Activated CD4-positive, alpha-beta T cell treated with anti-CD3 and anti-CD28 coated beads, Interleukin-2, amount 50 U/mL, for 24 hours (primary cell): Measurements from ENCODE around the gene RIMBP2.

Source experiments
- DNase-seq, 2 donors: peaks; one replicate each; pipeline ENCODE4 v3.0.0-alpha.2; 2020; ENCODE audit warnings: low read depth in 1 of 2, low spot score in 1 of 2

RIMBP2 gene

DNA sequence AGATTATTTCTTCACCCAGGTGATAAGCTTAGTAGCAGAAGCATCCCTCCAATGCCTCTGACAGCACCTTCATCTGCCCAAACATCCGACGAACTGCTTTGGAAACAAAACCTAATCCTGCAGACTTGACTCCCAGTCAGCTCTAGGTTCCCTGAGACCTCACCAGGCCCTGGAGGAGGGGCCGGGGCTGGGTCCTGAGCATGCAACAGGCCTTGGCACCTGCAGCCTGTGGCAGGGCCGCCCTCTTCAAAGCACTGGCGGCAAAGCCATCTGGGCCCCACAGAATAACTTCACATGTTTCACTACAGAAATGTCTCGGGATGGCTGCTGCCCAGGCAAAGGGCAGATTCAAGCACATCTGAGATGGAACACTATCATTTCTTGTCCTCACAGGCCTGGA, 245.1 kb downstream of the RIMBP2 start:
- DNase-seq = no peak

DNA sequence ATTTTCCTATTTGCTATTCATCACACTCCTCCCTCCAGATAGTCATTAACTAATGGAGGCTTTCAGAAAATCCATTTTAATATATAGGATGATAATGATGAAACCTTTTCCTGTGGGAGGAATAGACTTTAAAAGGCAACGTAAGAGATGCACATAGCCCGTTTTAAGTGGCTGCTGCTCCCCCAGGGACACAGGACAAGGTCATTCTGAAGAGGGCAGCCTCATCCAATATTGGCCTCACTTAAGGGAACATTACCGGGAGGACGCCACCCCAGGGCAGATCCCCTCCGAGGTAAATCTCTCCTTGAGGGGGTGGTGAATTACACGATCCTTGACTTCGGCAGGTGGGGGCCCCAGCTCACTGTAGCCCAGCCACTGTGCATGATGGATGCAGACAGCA, 246.5 kb downstream of the RIMBP2 start:
- no peak for DNase-seq

- DNase-seq = no peak
Measured at GRCh38 chr12:130468700-130469245, 247.3 kb downstream of the RIMBP2 start.

DNA sequence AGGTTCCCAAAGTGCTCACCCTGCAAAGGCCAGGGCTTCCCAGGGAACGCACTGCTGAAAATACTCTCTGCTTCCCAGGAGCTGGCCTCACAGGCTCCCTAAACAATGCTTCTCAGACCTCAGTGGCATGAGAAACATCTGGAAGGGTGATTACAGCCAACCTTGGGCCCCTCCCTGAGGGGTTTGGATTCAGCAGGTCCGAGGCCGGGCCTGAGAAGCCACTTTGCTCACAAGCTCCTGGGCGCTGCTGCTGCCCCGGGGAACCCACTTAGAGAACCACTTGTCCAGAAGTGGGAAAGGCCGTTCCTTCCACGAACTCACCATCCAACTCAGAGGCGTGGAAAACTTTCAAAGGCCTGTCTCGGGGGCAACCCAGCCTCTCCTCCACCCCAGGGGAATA, 247.9 kb downstream of the RIMBP2 start:
- no peak for DNase-seq

DNA sequence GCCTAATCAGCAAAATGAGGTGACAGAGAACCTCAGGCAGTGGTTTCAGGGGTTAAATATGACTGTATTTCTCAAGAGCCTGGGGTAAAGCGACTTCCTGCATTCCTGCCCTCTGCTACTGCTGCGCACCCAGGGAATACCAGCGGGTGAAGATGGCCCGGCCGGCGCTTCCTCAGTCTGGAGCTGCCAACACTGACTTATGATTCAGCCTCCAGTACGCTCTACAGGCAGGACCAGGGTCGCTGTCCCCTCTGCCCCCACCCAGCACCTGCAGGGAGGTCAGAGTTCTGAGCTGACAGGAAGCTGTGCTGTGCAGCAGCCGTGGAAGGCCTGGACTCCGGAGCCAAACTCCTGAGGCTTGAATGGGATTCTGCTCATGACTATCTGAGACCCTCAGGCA, 250.5 kb downstream of the RIMBP2 start:
- DNase-seq = no peak

DNA sequence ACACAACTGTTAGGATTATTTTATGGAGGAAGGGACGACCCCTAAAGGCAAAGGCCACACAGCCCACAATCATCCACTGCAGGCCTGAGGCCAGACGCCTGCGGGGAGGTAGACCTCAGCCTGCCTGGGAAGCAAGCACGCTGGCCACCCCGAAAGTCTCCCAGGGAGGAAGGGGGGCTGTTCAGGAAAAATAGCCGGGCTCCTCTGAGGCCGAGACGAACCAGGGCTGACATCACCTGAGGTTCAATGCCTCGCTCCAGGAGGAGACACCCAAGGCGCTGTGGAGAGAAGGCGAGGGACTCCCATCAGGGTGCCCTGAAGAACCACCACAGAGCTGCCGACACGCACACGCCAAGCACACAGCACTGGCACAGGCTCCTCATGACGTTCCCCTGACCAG, 251.1 kb downstream of the RIMBP2 start:
- no peak for DNase-seq

- DNase-seq = no peak
Measured at GRCh38 chr12:130463818-130464670, 252.1 kb downstream of the RIMBP2 start.

GRCh38 chr12:130463275-130463658, 252.8 kb downstream of the RIMBP2 start:
- no peak for DNase-seq

DNA sequence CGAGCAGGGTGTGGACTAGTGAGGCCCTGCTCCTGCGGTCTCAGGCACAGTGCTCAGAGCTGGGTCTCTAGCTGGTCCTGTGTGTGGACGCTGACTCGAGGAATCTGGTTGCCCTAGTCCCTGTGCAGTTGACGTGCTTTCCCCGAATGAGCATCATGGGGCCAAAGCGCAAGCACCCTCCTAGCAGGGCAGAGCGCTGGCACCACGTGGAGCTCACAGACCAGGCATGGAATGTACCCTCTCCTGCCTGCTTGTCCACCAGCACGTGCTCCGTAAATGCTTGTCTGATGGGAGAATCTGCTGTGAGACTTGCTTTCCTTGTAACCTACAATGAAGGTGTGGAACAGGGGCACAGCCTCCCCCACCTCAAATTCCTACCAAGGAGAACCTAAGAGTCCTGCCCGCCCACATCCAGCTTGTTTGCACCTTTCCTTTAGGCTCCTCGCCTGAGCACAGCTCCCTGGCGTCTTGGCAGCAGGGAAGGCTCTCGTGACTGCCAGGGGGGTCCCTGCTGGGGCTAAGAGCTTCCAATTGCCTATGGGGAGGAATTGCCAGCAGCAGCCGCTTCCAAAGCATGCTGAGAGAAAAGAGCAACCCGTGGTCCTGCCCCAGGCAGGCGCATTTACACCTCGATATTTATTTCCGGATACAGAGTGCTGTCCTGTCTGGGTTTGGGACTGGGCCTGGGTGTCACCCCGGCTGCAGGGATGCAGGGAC, 253.4 kb downstream of the RIMBP2 start:
- no peak for DNase-seq

DNA sequence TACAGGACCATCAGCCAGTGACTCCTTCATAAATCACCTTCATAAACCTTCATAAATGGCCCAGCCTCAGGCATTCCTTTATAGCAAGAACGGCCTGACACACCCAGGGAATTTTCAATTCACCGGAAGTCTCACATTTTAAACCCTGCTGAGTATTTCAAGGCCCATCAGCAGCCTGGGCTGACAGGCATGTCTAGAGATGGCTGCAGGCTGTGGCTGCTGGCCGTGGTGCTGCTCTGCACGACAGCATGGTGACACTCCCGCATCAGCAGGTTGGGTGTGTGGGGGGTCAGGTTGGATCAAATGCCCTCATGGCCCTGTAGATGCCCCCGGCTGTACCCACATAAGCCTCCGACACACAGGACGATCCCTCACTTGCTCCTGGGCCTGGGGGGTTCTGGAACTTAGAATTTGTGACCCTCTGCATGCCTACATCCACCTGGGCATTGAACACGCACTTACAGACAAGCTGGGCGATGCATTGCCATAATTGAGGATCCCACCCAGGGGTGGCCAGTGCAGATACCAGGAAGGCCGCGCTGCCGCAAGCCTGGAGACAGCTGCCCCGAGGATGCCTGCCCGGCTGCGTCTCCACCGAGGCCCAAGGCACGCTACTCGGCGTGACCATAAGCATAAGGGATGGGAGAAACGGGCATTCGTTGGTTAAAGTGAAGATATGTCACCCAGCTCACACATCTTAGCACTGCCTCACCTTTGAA, 254.1 kb downstream of the RIMBP2 start:
- DNase-seq = no peak

DNA sequence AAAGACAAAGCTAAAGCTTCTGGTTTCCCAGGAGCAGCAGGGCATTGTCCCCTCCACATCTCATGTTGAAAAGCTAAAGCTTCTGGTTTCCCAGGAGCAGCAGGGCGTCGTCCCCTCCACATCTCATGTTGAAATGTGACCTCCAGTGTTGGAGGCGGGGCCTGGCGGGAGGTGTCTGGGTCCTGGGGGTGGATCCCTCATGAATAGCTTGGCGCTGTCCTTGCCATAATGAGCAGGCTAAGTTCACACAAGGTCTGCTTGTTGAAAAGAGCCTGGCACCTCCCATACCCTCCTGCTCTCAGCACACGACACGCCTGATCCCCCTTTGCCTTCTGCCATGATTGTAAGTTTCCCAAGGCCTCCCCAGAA, 254.7 kb downstream of the RIMBP2 start:
- DNase-seq = no peak

DNA sequence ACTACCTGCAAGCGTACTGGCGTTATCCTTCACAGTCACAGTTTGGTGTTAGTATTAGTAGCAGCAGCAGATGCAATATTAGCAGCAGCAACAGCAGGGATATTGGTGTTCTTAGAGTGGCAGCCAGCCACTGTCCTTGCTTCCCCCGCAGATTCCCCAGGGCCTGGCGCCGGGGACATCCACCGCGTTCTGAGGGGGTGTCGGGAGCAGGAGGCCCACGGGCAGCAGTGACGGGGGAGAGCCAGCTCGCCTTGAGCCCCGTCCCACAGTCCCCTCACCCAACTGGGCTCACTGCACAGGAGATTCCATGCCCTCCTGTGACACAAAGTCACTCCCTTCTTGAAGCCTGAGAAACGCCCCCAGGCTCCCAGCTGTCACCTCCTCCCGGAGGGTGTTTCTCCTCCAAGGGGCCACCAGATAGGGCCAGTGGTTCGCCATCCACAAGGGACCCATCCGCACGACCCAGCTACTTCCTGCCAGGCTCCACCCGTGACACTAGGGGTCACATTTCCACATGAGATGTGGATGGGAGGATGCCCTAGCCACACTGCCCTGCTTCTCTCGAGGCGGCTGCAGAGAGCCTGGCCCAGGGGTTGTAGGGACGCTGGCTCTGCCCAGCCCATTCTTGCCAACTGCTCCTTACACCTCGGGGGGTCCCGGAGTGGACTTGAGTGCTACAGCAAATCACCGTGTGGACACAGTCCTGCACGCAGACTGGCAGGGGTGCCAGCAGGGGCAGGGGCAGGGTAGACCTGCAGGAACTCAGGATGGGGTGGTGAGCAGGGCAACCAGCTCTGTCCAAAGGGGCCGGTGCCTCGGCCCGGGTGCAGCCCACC, 255.3 kb downstream of the RIMBP2 start:
- no peak for DNase-seq

DNA sequence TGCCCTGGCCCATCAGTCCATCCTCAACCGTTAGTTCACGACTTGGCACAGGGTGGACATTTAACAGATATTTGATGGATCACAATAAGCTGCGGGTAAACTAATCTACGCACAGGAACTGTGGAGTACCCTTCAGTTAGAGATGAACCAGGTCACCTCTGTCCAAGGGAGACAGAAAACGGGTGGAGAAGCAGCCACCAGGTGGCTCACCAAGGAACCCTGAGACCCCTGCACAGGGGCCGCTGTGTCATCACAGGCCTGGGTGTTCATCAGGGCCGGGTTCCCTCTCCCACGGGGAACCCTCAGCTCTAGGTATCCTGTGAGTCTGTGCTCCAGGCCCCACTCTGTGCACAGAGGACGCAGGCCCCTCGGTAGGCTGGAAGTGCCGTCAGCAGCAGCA, 256.2 kb downstream of the RIMBP2 start:
- no peak for DNase-seq

DNA sequence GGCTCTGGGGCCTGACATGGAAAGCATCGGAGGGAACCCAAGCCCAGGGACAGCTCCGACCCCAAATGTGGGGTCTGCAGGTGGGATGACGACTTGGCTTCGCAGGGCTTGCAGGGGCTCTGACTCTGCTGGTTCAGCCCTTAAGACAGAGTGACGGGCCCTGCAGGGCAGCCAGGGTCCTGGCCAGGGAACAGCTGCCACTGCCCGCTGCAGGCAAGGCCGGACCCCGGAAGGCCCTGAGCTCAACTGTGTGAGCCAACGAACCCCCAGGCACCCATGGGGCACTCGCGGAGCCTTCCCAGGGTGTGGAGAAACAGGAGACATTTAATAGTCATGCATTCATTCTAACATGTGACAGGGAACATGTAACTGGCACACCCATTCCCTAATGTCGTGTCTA, 257.8 kb downstream of the RIMBP2 start:
- no peak for DNase-seq

GRCh38 chr12:130457215-130457614, 258.9 kb downstream of the RIMBP2 start:
- DNase-seq = no peak

DNA sequence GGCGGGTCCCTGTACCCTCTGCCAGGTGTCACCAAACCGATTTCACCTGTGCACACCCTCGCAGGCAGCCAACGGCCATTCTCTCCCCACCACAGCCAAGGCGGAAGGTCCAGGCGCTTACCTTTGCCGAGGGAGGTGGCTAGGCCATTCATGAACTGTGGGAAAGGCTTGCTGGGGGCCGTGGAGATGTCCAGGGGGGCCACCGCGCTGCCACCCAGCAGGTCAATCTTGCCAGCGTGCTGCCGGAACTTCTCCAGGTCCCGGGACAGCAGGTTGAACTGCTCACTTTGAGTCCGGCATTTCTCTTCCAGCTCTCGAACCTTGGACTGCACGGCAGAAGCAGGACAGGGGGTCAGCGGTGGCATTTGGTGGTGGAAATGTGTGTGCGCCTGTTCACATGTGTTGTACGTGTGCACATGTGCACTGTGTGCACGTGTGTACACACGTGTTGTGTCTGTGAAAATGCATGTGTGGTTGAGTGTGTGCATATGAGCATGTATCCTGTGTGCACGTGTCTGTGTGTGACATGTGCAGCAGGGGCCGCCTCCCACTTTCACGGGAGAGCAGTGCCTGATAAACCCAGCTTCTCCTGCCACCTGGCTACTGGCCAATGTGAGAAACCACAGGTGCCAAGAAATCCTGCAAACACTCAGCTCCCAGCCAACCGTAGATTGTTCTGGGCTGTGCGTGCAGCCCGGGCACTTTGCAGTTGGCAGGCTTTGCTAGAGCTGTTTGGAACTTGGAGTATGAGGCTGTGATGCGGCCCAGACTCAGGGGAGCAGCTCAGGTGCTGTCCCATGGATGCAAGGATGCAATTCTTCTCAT, 259.5 kb downstream of the RIMBP2 start:
- DNase-seq = no peak

DNA sequence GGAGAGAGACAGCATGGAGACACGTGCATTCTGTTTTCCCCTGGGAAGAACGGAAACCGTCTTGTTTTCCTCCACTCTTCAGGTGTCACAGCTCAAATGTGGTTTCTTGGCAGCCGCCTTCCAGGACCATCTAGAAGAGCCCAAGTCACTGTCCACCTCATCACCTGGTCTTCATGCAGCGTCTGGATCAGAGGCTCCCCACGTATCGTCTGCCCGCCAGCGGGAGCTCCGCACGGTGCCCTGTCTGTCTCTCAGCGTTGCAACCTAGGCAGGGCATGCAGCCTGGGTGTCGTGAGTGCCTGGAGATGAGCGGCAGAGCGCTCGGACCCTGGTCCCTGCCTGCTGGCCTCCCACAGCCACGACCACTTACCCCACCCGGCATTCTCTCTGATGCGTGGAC, 260.9 kb downstream of the RIMBP2 start:
- no peak for DNase-seq

GRCh38 chr12:130454296-130454695, 261.8 kb downstream of the RIMBP2 start:
- DNase-seq = no peak

DNA sequence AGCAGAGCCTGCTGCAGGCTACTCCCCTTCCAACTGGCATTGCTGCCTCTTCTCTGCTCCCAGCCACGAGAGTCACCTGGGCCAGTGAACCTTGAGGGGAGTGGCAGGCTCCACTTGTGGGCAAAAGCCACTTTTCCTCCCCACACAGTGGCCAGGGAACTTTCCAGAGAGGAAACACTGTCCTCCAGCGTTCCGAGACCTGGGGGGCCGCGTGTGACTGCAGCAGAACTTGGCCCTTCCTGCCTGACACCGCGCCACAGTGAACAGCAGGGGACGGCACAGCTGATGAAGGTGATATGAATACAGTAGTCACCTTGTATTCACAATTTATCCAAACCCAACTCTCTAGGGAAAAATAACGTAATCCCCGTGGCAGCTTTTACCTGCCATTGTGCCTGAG, 263.6 kb downstream of the RIMBP2 start:
- no peak for DNase-seq
